ENCODE results near the gene ASB3.
A peak's percentile ranks its signal among the peaks of the same experiment; 100 is the strongest.
"Not testable (repeated sequence)": the region's sequence is repeated elsewhere in the genome, so short reads cannot be mapped to it uniquely, and the experiment has no call there.

The ASB3 gene

DNA sequence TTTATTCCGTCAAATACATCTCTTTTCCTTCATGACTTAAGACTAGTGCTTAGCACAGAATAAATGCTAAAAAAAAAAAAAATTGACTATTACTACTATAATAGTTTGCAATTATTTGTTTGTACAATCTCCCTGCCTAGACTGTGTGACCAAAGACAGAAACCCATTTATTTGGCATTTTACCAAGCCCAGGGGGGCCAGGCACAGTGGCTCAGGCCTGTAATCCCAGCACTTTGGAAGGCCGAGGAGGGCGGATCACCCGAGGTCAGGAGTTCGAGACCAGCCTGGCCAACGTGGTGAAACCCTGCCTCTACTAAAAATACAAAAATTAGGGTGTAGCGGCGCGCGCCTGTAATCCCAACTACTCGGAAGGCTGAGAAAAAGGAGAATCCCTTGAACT, 1.4 kb downstream of the ASB3 start:
- DNase-seq = no peak

DNA sequence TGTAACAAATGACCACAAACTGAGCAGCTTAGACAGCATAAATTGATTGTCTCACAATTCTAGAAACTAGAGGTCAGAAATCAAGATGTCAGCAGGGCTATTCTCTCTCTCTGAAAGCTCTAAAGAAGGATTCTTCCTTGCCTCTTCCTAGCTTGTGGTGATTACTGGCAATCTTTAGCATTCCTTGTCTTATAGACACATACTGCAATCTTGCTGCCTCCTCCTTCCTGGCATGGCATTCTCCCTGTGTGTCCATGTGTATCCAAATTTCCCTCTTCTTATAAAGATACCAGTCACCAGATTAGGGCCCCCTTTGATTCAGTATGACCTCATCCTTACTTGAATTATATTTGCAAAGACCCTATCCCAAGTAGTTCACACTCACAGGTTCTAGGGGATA, 2.3 kb downstream of the ASB3 start:
- DNase-seq = no peak

DNA sequence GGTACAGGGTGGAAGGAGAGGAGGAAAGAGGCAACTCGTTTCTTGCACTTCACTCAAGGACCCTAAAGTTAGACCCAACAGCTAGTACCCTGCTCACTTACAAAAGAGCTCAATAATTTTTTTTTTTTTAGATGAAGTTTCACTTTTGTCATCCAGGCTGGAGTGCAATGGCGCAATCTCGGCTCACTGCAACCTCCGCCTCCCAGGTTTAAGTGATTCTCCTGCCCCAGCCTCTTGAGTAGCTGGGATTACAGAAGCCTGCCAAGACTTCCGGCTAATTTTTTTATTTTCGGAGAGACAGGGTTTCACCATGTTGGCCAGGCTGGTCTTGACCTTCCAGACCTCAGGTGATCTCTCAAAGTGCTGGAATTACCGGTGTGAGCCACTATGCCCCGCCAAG, 4.1 kb downstream of the ASB3 start:
- DNase-seq = no peak

GRCh38 chr2:53780056-53780455, 6.7 kb downstream of the ASB3 start:
- no peak for DNase-seq

DNA sequence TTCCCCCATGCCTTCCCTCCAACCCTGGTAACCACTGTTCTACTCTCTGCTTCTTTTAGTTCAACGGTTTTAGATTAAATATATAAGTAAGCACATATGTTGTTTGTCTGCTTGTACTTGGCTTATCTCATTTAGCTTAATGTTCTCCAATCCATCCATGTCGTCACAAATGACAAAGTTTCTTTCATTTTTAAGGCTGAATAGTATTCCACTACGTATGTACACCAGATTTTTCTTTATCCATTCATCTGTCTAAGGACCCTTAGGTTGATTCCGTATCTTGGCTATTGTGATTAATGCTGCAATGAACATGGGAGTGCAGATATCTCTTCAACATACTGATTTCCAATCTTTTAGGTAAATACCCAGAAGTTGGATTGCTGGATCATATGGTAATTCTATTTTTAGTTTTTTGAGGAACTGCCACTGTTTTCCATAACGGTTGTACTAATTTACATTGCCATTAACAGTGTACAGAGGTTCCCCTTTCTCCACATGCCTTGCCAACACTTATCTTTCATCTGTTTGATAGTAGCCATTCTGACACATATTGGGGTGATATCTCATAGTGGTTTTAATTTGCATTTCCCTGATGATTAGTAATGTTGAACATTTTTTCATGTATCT, 8.1 kb downstream of the ASB3 start:
- no peak for DNase-seq

GRCh38 chr2:53777134-53777533, 9.6 kb downstream of the ASB3 start:
- no peak for DNase-seq

GRCh38 chr2:53770264-53770663, 16.5 kb downstream of the ASB3 start:
- DNase-seq = no peak

GRCh38 chr2:53769318-53769945, 17.3 kb downstream of the ASB3 start:
- DNase-seq = no peak

DNA sequence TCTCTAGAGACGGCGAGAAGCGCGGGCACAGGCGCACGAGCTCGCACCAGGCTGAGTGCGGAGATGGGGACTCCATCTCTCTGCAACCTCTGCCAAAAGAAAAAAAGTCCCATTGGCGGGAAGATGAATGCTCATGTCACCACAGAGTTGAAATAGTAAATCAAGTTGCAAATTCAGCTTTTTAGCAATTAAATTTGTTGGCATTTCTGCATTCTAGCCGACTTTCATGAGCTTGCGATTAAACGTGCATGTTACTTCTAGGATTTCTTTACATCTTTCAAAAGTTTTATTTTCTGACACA, 18.6 kb downstream of the ASB3 start:
- DNase-seq = no peak

DNA sequence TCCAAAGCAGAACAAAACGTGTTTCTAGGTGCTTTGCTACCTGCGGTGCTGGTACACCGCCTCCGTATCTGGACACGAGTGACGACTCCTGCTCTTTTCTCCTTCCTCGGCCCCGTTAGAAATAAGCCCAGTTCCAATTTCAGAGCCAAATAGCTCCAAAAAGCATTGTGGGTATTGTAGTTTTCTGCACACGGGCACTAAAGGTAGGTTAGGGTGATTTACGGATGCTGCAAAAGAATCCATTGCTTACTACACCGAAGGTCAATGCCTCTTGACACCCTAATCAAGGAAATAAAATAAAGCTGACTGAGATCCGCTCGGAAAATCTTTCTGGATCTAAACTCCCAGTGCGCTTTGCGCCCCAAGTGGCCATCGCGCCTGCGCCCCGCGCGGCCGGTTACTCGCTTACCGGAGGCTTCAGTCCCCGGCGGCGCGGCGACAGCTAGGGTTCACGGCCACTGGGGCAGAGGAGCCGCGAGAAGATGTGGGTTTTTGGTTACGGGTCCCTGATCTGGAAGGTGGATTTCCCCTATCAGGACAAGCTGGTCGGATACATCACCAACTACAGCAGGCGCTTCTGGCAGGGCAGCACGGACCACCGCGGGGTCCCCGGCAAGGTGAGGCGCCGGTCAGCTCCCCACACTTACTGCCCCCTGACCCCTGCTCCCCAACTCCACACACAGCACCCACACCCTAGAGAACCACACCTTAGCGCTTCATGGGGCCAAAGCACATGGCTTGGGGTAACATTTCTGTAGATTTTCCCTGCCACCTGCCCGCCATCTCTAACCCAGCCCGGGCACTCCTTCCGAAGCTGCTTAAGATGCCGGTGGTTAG, 19.1 kb downstream of the ASB3 start, which contains the start of gene CHAC2:
Gene CHAC2 (plus strand): TSS at position 400 of the 837 bp plus-strand sequence. CDS start 83 bp downstream, at position 483.
- peak; percentile 83 for DNase-seq

DNA sequence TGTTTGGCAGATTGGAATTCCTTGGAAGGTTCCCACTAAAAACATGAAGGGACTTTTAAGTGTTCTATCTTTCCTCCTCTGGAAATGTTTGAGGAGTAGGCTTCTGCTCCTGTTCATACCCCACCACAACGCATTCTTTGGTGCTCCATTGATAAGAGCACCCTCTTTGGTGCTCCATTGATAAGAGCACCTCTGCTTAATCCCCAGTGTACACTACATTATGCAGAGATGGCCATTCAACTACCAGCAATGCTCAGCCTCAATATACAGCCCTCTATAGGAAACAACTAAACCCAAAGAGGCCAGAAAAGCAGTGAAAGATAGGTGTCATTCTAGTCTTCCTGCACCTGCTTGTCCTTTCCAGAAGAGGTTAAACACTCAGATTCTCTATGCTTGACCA, 21.0 kb downstream of the ASB3 start:
- no peak for DNase-seq

- DNase-seq = not testable (repeated sequence)
Measured at GRCh38 chr2:53757206-53757605, 29.5 kb downstream of the ASB3 start.

DNA sequence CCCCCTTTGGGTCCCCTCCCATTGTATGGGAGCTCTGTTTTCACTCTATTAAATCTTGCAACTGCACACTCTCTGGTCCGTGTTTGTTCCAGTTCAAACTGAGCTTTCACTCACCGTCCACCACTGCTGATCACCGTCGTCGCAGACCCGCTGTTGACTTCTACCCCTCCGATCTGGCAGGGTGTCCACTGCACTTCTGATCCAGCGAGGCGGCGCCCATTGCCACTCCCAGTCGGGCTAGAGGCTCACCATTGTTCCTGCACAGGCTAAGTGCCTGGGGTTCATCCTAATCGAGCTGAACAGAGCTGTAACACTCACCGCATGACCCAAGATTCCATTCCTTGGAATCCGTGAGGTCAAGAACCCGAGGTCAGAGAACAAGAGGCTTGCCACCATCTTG, 30.1 kb downstream of the ASB3 start:
- no peak for DNase-seq

DNA sequence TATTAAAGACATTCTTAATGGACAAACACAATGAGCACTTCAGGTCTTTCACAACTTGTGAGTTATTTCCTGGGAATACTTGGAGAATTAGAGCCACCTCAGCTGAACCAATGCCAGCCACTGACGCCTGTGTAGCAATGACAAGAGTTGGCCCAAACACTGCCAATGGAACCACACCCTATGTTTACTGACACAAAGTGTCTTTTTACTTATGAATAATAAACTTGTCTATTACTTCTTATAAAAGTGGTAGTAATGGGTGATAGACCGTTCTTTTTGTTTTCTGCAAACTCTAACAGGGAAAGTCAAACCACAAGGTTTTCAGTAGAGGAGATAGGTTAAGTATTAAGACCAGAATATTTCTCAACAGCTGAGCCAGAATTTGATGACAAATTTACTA, 31.6 kb downstream of the ASB3 start:
- no peak for DNase-seq

DNA sequence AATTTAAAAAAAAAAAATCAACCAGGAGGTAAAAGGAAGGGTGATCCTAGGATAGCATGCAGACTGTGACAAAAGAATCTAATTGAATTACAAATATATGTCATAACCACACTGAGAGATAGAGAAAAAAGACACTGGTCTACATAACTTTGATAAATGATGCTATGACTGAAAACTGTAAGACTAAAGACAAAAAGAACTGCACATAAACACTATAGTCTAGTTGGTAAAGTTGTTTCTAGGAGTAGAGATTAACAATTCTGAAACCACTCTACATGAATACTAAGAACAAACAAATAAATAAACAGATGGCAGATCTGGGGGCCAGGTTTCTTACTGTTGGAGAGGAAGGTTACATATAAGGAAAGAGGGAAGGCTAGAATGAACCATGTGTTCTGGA, 33.7 kb downstream of the ASB3 start:
- no peak for DNase-seq

- DNase-seq = no peak
Measured at GRCh38 chr2:53752385-53752784, 34.4 kb downstream of the ASB3 start.

DNA sequence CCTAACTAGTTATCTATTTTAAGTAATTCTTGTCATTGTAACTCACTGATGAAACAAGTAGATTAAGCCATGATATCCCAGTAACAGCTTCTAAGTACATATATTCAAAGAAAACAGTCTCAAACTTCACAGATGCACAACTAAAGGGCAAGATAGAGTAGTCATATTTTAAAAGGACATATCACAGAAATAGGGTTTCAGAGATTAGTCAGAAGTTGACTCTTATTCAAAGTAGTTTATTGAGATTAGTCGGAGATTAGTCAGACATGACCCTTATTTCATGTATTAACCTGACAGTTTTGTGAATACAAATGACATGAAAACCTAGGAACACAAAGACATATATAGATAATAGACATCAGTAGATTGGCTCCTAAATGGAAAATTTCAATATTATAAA, 35.0 kb downstream of the ASB3 start:
- DNase-seq = no peak

- no peak for DNase-seq
Measured at GRCh38 chr2:53750041-53750768, 36.5 kb downstream of the ASB3 start.

DNA sequence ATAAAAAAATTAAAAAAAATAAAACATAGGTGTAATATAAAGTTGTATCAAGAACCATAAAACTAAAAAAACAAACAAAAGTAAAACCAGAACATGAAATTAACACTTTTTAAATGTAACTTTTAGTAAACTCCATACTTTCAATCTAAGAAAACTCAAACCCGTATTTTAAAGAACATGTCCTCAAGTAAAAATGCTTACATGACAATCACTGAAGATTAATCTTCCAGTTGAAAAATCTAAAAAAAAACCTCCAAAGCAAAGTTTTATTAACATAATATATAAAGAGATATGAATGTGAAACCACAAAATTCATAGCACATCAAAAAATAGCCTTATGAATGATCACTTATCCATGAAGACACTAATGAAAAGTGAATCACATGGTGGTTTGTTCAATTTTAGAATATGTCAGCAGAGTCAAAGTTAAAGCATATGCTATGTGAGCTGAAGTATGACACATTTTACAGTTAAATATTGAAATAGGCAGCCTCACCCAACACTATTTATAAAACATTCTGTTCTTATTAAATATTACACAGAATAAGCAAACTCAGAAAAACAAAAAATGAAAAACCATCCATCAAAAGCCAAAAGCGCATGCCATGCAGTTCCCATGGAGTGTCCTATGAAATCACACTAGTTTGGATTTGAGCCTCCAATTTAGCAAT, 42.2 kb downstream of the ASB3 start:
- DNase-seq = no peak

GRCh38 chr2:53740170-53740569, 46.6 kb downstream of the ASB3 start:
- DNase-seq = no peak

GRCh38 chr2:53739032-53739431, 47.7 kb downstream of the ASB3 start:
- no peak for DNase-seq

- no peak for DNase-seq
Measured at GRCh38 chr2:53737091-53737490, 49.7 kb downstream of the ASB3 start.

GRCh38 chr2:53729143-53729762, 57.5 kb downstream of the ASB3 start:
- DNase-seq = no peak
